HUES6 (cell line): ENCODE data around the gene DIP2C.

Experiments used
- H3K27ac ChIP-seq: 2 replicates; pipeline ENCODE4 v1.7.0; 2013; ENCODE audit warnings: low read depth, mild to moderate bottlenecking, low read length, inconsistent platforms
- H3K27me3 ChIP-seq: 2 replicates; pipeline ENCODE4 v1.6.1; 2013; ENCODE audit warnings: low read length; ENCODE audit not compliant: control insufficient read depth, insufficient read depth
- H3K36me3 ChIP-seq: 2 replicates; pipeline ENCODE4 v1.6.1; 2013; ENCODE audit warnings: low read length; ENCODE audit not compliant: control insufficient read depth, insufficient read depth
- H3K4me1 ChIP-seq: 2 replicates; pipeline ENCODE4 v1.6.1; 2013; ENCODE audit warnings: low read length; ENCODE audit not compliant: control insufficient read depth, insufficient read depth
- H3K4me3 ChIP-seq: 2 replicates; pipeline ENCODE4 v1.5.1; 2013; ENCODE audit warnings: low read depth, low read length
- H3K9ac ChIP-seq: one replicate; pipeline ENCODE4 v1.6.1; 2013; ENCODE audit warnings: mild to moderate bottlenecking, low read length
- H3K9me3 ChIP-seq: 2 replicates; pipeline ENCODE4 v1.6.1; 2013; ENCODE audit warnings: low read depth, low read length; ENCODE audit not compliant: control insufficient read depth, insufficient read depth

The DIP2C gene

GRCh38 chr10:556971-557637 lies 132.4 kb downstream of the DIP2C start:
- peaks cover 25% of the 10 kb centered on the region for H3K4me1 ChIP-seq

GRCh38 chr10:555682-556350 lies 133.7 kb downstream of the DIP2C start:
- Histone ChIP-seq H3K27me3 (no peaks in the 10 kb centered on the region), H3K36me3 (no peaks in the 10 kb centered on the region), H3K27ac (no peak overlapping the region), H3K9ac (no peak overlapping the region), H3K9me3 (no peaks in the 10 kb centered on the region), H3K4me1 (peaks cover 25% of the 10 kb centered on the region), H3K4me3 (no peak overlapping the region)

More at GRCh38 chr10:556971-557637, 132.4 kb downstream of the DIP2C start:
- H3K27me3 ChIP-seq: no peaks in the 10 kb centered on the region
- H3K4me3 ChIP-seq: no peak overlapping the region
- H3K9me3 ChIP-seq: no peaks in the 10 kb centered on the region
- no peak overlapping the region for H3K9ac ChIP-seq
- H3K27ac ChIP-seq: no peak overlapping the region
- H3K36me3 ChIP-seq: no peaks in the 10 kb centered on the region

GRCh38 chr10:555281-555680 lies 134.2 kb downstream of the DIP2C start:
- no peaks in the 10 kb centered on the region for H3K36me3 ChIP-seq
- no peaks in the 10 kb centered on the region for H3K9me3 ChIP-seq
- no peaks in the 10 kb centered on the region for H3K27me3 ChIP-seq
- H3K4me1 ChIP-seq: peaks cover 25% of the 10 kb centered on the region
- no peak overlapping the region for H3K9ac ChIP-seq
- H3K4me3 ChIP-seq: no peak overlapping the region
- no peak overlapping the region for H3K27ac ChIP-seq

- no peak overlapping the region for H3K4me3 ChIP-seq
- H3K4me1 ChIP-seq: peaks cover 21% of the 10 kb centered on the region
Observed at GRCh38 chr10:554182-554848, 135.2 kb downstream of the DIP2C start.

GRCh38 chr10:553233-553632 lies 136.2 kb downstream of the DIP2C start:
- peaks cover 18% of the 10 kb centered on the region for H3K4me1 ChIP-seq
- no peaks in the 10 kb centered on the region for H3K9me3 ChIP-seq
- no peak overlapping the region for H3K4me3 ChIP-seq
- H3K27ac ChIP-seq: no peak overlapping the region
- no peak overlapping the region for H3K9ac ChIP-seq
- no peaks in the 10 kb centered on the region for H3K27me3 ChIP-seq
- no peaks in the 10 kb centered on the region for H3K36me3 ChIP-seq

More at GRCh38 chr10:554182-554848, 135.2 kb downstream of the DIP2C start:
- Histone ChIP-seq H3K27me3 (no peaks in the 10 kb centered on the region), H3K9me3 (no peaks in the 10 kb centered on the region), H3K36me3 (no peaks in the 10 kb centered on the region), H3K27ac (no peak overlapping the region), H3K9ac (no peak overlapping the region)

GRCh38 chr10:552679-553078 lies 136.8 kb downstream of the DIP2C start:
- no peaks in the 10 kb centered on the region for H3K36me3 ChIP-seq
- no peak overlapping the region for H3K9ac ChIP-seq
- no peaks in the 10 kb centered on the region for H3K27me3 ChIP-seq
- no peak overlapping the region for H3K27ac ChIP-seq
- no peak overlapping the region for H3K4me3 ChIP-seq
- peaks cover 16% of the 10 kb centered on the region for H3K4me1 ChIP-seq
- no peaks in the 10 kb centered on the region for H3K9me3 ChIP-seq

- Histone ChIP-seq H3K27ac (no peak overlapping the region), H3K27me3 (no peaks in the 10 kb centered on the region), H3K9me3 (no peaks in the 10 kb centered on the region), H3K4me3 (no peak overlapping the region), H3K4me1 (peaks cover 19% of the 10 kb centered on the region), H3K9ac (no peak overlapping the region), H3K36me3 (no peaks in the 10 kb centered on the region)
Observed at GRCh38 chr10:551373-552252, 137.9 kb downstream of the DIP2C start.

GRCh38 chr10:550665-551372 lies 138.6 kb downstream of the DIP2C start:
- Histone ChIP-seq H3K4me1 (peaks cover 20% of the 10 kb centered on the region), H3K4me3 (no peak overlapping the region), H3K9me3 (no peaks in the 10 kb centered on the region), H3K27ac (no peak overlapping the region), H3K27me3 (no peaks in the 10 kb centered on the region), H3K9ac (no peak overlapping the region), H3K36me3 (no peaks in the 10 kb centered on the region)

GRCh38 chr10:549391-549790 lies 140.1 kb downstream of the DIP2C start:
- no peaks in the 10 kb centered on the region for H3K27me3 ChIP-seq
- H3K36me3 ChIP-seq: no peaks in the 10 kb centered on the region
- H3K4me3 ChIP-seq: no peak overlapping the region
- no peak overlapping the region for H3K9ac ChIP-seq
- no peak overlapping the region for H3K27ac ChIP-seq
- H3K4me1 ChIP-seq: peaks cover 20% of the 10 kb centered on the region
- H3K9me3 ChIP-seq: no peaks in the 10 kb centered on the region

GRCh38 chr10:548238-548901 lies 141.1 kb downstream of the DIP2C start:
- no peak overlapping the region for H3K4me3 ChIP-seq
- no peak overlapping the region for H3K9ac ChIP-seq
- no peak overlapping the region for H3K27ac ChIP-seq
- no peaks in the 10 kb centered on the region for H3K36me3 ChIP-seq
- H3K4me1 ChIP-seq: peaks cover 20% of the 10 kb centered on the region
- no peaks in the 10 kb centered on the region for H3K9me3 ChIP-seq
- H3K27me3 ChIP-seq: no peaks in the 10 kb centered on the region
